Measurements from ENCODE around the gene RRP15.
"Not testable (repeated sequence)": the region's sequence is repeated elsewhere in the genome, so short reads cannot be mapped to it uniquely, and the experiment has no call there.

RRP15 gene

GRCh38 chr1:218297867-218298266 is 12.8 kb downstream of the RRP15 start:
- no peak for DNase-seq

GRCh38 chr1:218298398-218298797 is 13.3 kb downstream of the RRP15 start:
- DNase-seq: no peak

GRCh38 chr1:218299416-218299815 is 14.3 kb downstream of the RRP15 start:
- no peak for DNase-seq

DNA sequence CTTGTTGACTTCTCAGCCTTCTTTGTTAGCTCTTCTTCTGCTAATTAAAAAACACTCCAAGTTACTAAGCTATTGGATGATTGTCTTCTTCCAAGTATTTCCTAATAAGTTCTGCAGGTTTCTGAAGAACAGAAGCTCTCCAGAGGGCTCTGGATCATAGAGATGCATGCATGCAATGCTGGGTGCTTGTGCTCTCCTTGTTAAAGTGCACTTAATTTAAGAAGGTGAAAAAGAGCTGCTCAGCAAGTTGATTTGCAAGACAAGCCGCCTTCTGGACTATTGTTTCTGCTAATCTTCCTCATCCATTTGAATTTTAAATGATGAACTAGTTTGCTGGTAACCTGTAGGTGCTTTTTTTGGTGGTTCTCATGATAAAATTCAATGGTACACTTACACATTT is 16.1 kb downstream of the RRP15 start:
- DNase-seq: no peak

GRCh38 chr1:218302155-218302554 is 17.1 kb downstream of the RRP15 start:
- DNase-seq: no peak

GRCh38 chr1:218303176-218303879 is 18.2 kb downstream of the RRP15 start:
- DNase-seq: no peak

GRCh38 chr1:218304281-218305039 is 19.4 kb downstream of the RRP15 start:
- DNase-seq: no peak

DNA sequence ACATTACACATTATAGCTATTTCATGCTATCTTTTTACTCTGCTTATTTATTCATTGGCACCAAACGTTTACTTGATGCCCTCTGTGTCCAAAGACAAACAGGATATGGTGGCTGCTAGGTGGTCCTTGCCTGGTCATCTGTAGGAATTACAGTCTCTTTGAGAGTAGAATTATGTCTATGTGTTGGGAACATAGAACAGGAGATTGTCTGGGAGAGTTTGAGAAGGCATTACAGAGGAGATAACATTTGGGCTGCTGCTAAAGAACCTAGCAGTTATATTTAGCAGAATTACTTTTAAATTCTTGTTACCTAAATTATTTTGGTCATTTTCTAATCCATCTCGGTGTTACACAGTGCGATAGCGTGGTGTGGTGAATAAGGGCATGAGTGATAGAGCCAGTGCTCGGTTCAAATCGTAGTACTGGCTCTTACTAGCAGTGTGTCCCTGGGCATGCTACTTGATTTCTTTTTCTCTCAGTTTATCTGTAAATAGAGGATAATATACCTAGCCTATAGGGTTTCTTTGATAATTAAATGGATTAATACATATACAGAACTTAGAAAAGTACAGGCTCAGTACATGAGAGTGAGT is 20.5 kb downstream of the RRP15 start:
- DNase-seq: no peak

- no peak for DNase-seq
These were observed 27.4 kb downstream of the RRP15 start for GRCh38 chr1:218312509-218312908.

- no peak for DNase-seq
These were observed 29.2 kb downstream of the RRP15 start for GRCh38 chr1:218314316-218314715.

GRCh38 chr1:218315638-218316037 is 30.5 kb downstream of the RRP15 start:
- DNase-seq: no peak

DNA sequence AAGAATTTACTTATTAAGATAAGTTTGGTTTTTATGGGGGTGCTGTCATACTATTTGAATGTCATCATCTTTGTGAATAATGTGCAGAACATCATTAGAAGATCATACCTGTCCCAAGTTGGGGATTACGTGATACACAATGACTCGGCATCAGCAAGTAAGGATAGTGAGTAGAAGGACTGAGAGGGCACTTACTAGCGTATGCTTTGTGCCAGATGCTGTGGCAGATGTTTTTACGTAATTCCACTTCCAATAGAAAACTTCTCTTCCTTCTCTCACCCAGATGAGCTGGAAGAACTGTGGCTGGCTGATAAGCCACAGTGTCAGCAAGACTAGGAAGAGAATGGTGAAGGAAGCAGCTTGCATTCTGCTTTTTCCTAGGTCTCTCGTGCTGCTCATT is 32.0 kb downstream of the RRP15 start:
- DNase-seq: no peak

GRCh38 chr1:218320182-218320581 is 35.1 kb downstream of the RRP15 start:
- not testable (repeated sequence) for DNase-seq

- no peak for DNase-seq
These were observed 37.7 kb downstream of the RRP15 start for GRCh38 chr1:218322762-218323161.

- no peak for DNase-seq
These were observed 38.6 kb downstream of the RRP15 start for GRCh38 chr1:218323568-218324225.

- DNase-seq: no peak
These were observed 39.1 kb downstream of the RRP15 start for GRCh38 chr1:218324226-218324580.

DNA sequence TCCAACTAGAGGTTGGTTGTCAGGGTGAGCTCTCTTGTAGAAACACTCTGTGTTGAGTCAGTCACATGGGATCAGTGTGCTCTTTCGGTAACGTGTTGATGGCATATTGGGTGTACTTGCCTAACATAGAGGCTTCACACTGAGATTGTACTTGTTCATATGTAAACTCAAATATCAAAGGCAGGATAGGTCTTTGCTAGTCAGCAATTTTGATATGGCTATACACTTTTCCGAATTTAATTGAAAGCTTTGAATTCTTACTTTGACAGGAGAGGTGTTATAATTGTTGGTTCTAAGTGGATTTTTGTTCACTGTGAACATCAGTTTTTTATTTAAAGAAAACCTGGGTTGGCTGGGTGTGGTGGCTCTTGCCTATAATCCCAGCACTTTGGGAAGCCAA is 43.7 kb downstream of the RRP15 start:
- no peak for DNase-seq

- no peak for DNase-seq
These were observed 45.0 kb downstream of the RRP15 start for GRCh38 chr1:218330043-218330623.

- no peak for DNase-seq
These were observed 47.3 kb downstream of the RRP15 start for GRCh38 chr1:218332416-218332815.

- DNase-seq: no peak
These were observed 51.2 kb downstream of the RRP15 start for GRCh38 chr1:218336328-218336727.

DNA sequence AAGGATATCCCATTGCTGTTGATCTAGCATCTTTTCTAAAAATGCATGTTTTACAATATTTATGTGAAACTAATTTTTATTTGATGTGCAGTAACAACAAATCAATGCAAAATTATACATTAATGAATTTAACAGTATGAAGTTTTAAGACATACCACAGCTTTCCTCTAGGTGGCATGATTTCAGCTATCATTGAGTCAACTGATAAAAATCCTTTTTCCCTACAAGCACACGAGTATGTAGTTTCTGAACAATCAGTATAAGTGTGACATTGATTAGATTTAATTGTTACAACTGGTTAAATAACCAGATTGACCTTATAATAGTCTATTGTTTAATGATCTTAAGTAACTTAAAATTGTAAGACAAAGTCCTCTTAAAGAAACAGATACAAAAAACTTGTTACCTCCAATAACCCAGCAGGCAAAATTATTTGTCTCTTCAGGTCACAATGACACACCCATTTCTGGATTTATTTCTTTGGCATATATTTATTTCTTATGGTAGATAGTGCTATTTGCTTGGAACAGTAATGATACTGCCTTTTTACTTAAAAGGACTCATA is 54.3 kb downstream of the RRP15 start:
- DNase-seq: no peak

GRCh38 chr1:218341325-218341724 is 56.2 kb downstream of the RRP15 start:
- DNase-seq: no peak

- no peak for DNase-seq
These were observed 57.0 kb downstream of the RRP15 start for GRCh38 chr1:218342091-218342490.
